Erythroblast (primary cell): ENCODE measurements around the gene TBC1D2B.

ENCODE experiments used
- GATA1 ChIP-seq: IDR thresholded peaks from 2 replicates; pipeline ENCODE4 v1.6.1; 2011; ENCODE audit warnings: low read depth, mild to moderate bottlenecking, control low read depth, low read length, moderate library complexity
- POLR2A ChIP-seq: IDR thresholded peaks from 2 replicates; pipeline ENCODE4 v1.6.1; 2011; ENCODE audit warnings: mild to moderate bottlenecking, low read length

DNA sequence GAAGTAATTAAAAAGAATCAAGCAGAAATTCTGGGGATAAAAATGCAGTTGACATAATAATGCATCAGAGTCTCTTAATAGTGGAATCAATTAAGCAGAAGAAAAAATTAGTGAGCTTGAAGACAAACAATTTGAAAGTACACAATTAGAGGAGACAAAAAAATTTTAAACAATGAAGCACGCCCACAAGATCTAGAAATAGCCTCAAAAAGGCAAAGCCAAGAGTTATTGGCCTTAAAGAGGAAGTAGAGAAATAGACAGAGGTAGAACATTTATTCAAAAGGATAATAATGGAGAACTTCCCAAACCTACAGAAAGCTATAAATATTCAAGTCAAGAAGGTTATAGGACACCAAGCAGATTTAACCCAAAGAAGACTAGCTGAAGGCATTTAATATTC lies 113.3 kb downstream of the TBC1D2B start:
- TF ChIP-seq POLR2A (no peak), GATA1 (no peak)
